IMR-90 (cell line): Measurements from ENCODE around the gene PSG1.
"Not testable (repeated sequence)": the region's sequence is repeated elsewhere in the genome, so short reads cannot be mapped to it uniquely, and the experiment has no call there.

Experiments
- CEBPB ChIP-seq: IDR thresholded peaks from 2 replicates; pipeline ENCODE4 v1.6.1; 2012; ENCODE audit warnings: low read depth, low read length, improper control_type of control experiment
- CHD1 ChIP-seq: IDR thresholded peaks from 2 replicates; pipeline ENCODE4 v1.6.1; 2012; ENCODE audit warnings: low read depth, low read length, improper control_type of control experiment
- CTCF ChIP-seq: conservative IDR thresholded peaks from 2 replicates; pipeline ENCODE4 v1.5.1; 2012; ENCODE audit warnings: mild to moderate bottlenecking, low read depth, low read length, improper control_type of control experiment
- MAFK ChIP-seq: IDR thresholded peaks from 2 replicates; pipeline ENCODE4 v1.6.1; 2012; ENCODE audit warnings: low read depth, low read length, improper control_type of control experiment
- MXI1 ChIP-seq: IDR thresholded peaks from 2 replicates; pipeline ENCODE4 v1.6.1; 2012; ENCODE audit warnings: low read depth, mild to moderate bottlenecking, low read length, moderate library complexity, borderline replicate concordance
- NFE2L2 ChIP-seq: fragments of 150-350 bp; IDR thresholded peaks from 2 replicates; pipeline ENCODE4 v1.6.1; 2016; ENCODE audit warnings: low read depth, mild to moderate bottlenecking, low read length
- POLR2A ChIP-seq: IDR thresholded peaks from 2 replicates; pipeline ENCODE4 v1.6.1; 2012; ENCODE audit warnings: mild to moderate bottlenecking, low read depth, low read length
- RAD21 ChIP-seq: IDR thresholded peaks from 2 replicates; pipeline ENCODE4 v1.6.1; 2012; ENCODE audit warnings: low read length, improper control_type of control experiment
- SMC3 ChIP-seq: fragments of 150-350 bp; IDR thresholded peaks from 2 replicates; pipeline ENCODE4 v1.6.1; 2016; ENCODE audit warnings: low read depth, mild to moderate bottlenecking, antibody characterized with exemption, low read length, moderate library complexity
- USF2 ChIP-seq: fragments of 150-350 bp; IDR thresholded peaks from 2 replicates; pipeline ENCODE4 v1.6.1; 2017; ENCODE audit warnings: mild to moderate bottlenecking, antibody characterized with exemption, low read length, low read depth

GRCh38 chr19:42874901-42875813, 4.4 kb downstream of the PSG1 start:
- not testable (repeated sequence) for TF ChIP-seq CTCF, RAD21, NFE2L2, POLR2A, CEBPB, SMC3, MAFK, MXI1, CHD1
- TF ChIP-seq USF2: peak; percentile 26; the same call in 1 of the 2 replicates
